Esophagus squamous epithelium (tissue), 4 donors: ENCODE results near the gene KAT5.
"Not testable (repeated sequence)": the region's sequence is repeated elsewhere in the genome, so short reads cannot be mapped to it uniquely, and the experiment has no call there.

Source experiments
- POLR2A ChIP-seq, 4 donors: fragments of 450-650 bp; IDR thresholded peaks; one replicate each; pipeline ENCODE4 v1.6.1; 2017; ENCODE audit warnings: antibody characterized with exemption in 4 of 4, mild to moderate bottlenecking in 4 of 4, moderate library complexity in 3 of 4
- TF ChIP-seq, protein P1 (sequence below), 6 experiments: fragments of 450-650 bp in 4 of 6; fragments of 200-600 bp in 2 of 6; sonication (generic) in 2 of 6; IDR thresholded peaks; one replicate each; pipeline ENCODE4 v1.5.1; 2016 to 2019; ENCODE audit warnings: antibody characterized with exemption in 6 of 6, mild to moderate bottlenecking in 4 of 6, moderate library complexity in 4 of 6

DNA sequence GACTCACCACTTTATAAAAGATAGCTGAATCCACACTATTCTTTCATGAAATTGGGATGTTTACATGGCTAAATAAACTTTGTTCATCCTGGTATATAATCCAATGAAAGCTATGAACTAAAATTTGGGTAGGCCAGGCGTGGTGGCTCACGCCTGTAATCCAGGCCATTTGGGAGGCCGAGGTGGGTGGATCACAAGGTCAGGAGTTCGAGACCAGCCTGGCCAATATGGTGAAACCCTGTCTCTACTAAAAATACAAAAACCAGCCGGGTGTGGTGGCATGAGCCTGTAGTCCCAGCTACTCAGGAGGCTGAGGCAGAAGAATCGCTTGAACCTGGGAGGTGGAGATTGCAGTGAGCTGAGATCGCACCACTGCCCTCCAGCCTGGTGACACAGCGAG, 20.2 kb upstream of the KAT5 start:
- TF ChIP-seq, protein P1, sequence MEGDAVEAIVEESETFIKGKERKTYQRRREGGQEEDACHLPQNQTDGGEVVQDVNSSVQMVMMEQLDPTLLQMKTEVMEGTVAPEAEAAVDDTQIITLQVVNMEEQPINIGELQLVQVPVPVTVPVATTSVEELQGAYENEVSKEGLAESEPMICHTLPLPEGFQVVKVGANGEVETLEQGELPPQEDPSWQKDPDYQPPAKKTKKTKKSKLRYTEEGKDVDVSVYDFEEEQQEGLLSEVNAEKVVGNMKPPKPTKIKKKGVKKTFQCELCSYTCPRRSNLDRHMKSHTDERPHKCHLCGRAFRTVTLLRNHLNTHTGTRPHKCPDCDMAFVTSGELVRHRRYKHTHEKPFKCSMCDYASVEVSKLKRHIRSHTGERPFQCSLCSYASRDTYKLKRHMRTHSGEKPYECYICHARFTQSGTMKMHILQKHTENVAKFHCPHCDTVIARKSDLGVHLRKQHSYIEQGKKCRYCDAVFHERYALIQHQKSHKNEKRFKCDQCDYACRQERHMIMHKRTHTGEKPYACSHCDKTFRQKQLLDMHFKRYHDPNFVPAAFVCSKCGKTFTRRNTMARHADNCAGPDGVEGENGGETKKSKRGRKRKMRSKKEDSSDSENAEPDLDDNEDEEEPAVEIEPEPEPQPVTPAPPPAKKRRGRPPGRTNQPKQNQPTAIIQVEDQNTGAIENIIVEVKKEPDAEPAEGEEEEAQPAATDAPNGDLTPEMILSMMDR (IDR thresholded peaks at IDR 0.05): not testable (repeated sequence)
- not testable (repeated sequence) for TF ChIP-seq POLR2A (IDR thresholded peaks at IDR 0.05)
